ENCODE measurements around the gene FAM181A. TPM values are rescaled to one million over a fixed set of nuclear protein-coding genes. Genes with fewer than 3 reads are reported as not detected.

Gene FAM181A
- total RNA-seq, 2 experiments from 2014 or later = not detected

DNA sequence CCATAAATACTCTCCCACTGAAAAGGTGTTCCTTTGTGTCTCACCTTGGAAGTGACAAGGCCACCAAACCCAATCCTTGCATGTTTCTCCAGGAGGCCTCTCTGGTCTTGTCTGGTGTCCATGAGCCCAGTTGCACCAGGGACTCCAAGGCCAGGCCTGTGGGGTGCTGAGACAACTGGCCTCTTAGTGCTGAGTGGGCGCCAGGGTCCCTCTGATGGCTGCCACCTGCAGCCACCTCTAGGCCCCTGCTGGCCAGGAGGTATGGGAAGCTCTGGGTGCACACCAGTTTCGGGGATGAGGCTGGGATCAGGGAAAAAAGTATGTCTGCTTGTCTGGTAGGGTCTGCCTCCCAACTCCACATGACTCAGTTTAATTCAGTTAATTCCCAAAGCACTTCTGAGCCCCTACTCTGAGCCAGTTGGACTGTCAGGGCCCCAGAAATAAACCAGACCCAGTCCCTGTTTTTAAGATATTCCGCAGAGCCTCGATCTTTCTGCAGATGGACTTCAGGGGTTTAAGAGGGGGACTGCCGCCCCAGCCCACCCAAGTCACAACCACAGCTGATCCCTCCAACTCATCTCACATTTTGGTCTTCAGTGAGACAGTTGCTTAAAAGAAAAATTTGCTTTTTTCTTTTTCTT lies 15.0 kb upstream of the FAM181A start:
- no peaks in the 10 kb centered on the region for H3K27me3 Mint-ChIP-seq
- peaks cover 5% of the 10 kb centered on the region for H3K9me3 Mint-ChIP-seq (ENCODE audit: low read depth)
- no peak overlapping the region for H3K4me3 Mint-ChIP-seq
- DNase-seq (no peak), ATAC-seq (no peak)
- CTCF ChIA-PET = interaction anchor here (2.1 kb wide), 1 partner anchor 28 kb away, joined by 5 read pairs; no protein-coding TSS in a partner anchor
- peaks cover 6% of the 10 kb centered on the region for H3K36me3 Mint-ChIP-seq
- peaks cover 15% of the 10 kb centered on the region for H3K4me1 Mint-ChIP-seq
- no peak overlapping the region for H3K27ac Mint-ChIP-seq

DNA sequence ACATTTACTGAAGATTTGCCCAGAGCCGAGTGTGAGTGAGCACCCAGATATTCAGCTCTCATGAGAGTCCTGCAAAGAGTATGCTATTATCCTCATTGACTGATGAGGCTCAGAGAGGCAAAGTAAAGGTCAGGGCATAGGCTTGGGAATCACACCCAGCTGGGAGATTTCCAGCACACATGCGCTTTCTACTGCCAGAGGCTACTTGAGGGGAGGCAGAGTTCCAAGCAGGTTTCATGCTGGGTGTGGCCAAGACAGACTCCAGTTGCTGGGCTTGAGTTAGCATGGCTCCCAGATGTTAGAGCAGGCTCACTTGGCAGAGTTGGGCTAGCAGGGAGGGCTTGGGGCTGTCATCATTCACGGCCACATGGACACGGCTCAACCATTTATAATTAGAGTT lies 14.4 kb upstream of the FAM181A start:
- Mint-ChIP-seq H3K27ac (no peak overlapping the region), H3K27me3 (no peaks in the 10 kb centered on the region), H3K9me3 (ENCODE audit: low read depth) (peaks cover 5% of the 10 kb centered on the region), H3K4me3 (no peak overlapping the region), H3K36me3 (peaks cover 6% of the 10 kb centered on the region), H3K4me1 (peaks cover 15% of the 10 kb centered on the region)
- ATAC-seq (no peak), DNase-seq (no peak)
- CTCF ChIA-PET = interaction anchor here (1.5 to 2.1 kb wide), 2 partner anchors 27 to 258 kb away, joined by 3 to 5 read pairs; no protein-coding TSS in a partner anchor

DNA sequence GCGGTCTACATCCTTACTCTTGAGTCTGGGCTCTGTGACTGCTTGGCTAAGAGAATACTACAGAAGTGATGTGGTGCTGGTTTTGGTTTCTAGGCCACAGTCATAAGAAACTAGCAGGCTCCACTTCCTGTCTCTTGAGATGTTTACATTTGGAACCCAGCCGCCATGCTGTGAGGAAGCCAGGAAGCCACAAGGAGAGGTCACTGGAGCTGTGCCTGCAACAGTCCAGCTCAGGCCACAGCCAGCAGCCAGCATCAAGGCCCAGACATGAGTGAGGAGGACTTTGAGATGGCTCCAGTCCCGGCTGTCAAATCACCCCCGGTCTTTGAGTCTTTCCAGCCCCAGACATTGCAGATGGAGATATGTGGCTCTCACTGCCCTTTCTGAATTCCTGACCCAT lies 12.9 kb upstream of the FAM181A start:
- CTCF ChIA-PET = interaction anchor here (1.3 to 1.4 kb wide), 2 partner anchors 10 to 25 kb away, joined by 4 to 5 read pairs; no protein-coding TSS in a partner anchor
- H3K4me1 Mint-ChIP-seq = peaks cover 15% of the 10 kb centered on the region
- no peak overlapping the region for H3K4me3 Mint-ChIP-seq
- ATAC-seq (peak; percentile 90), DNase-seq (peak; percentile 78)
- H3K36me3 Mint-ChIP-seq = peaks cover 6% of the 10 kb centered on the region
- peaks cover 5% of the 10 kb centered on the region for H3K9me3 Mint-ChIP-seq (ENCODE audit: low read depth)
- peak overlapping the region; percentile 54 for H3K27ac Mint-ChIP-seq
- H3K27me3 Mint-ChIP-seq = no peaks in the 10 kb centered on the region

DNA sequence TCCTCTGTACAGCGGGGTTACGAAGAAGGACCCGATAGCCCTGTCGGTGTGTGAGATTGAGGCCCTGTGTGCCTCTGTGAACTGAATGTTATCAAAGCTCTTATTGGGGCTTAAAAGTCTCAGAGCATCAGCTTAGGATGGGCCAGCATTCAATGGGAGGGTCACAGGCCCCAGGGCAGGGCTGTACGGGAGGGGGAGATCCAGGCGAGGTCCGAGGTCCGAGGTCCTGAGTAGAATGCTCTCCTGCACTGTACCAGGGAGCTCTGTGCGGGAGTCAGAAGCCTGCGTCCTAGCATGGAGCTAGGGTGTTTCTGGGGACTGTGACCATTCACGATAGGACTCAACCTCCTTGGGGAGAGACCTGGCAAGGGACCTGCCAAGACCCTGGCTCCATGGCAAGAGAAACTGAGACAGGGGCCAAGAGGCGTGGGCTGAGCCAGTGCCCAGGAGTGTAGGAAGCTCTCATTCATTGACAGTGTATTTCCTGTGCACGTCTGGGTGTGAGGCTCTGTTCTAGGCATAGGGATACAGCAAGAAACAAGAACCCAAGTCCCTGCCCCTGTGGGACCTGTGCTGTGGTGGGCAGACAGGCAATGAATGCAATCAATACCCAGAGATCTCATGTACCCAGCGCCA lies 12.0 kb upstream of the FAM181A start:
- Mint-ChIP-seq H3K36me3 (peaks cover 6% of the 10 kb centered on the region), H3K4me3 (no peak overlapping the region), H3K9me3 (ENCODE audit: low read depth) (peaks cover 5% of the 10 kb centered on the region), H3K4me1 (peaks cover 15% of the 10 kb centered on the region), H3K27me3 (peaks cover 3% of the 10 kb centered on the region), H3K27ac (no peak overlapping the region)
- ATAC-seq (no peak), DNase-seq (no peak)
- CTCF ChIA-PET = interaction anchor here (1.3 kb wide), 1 partner anchor 24 kb away, joined by 5 read pairs; no protein-coding TSS in a partner anchor

DNA sequence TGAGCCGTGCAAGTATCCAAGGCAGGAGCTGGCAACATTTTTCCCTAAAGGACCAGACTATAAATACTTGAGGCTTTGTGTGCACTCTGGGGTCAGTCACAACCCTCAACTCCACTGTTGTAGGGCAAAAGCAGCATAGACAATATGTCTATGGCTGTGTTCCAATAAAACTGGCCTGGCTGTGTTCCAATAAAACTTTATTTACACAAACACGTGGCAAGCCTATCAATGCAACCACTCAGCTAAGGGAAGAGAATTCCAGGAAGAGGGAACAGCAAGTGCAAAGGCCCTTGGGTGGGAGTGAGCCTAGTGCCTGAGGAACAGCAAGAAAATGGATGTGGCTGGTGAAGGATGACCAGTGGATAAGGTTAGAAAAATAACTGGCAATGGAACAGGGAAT lies 11.3 kb upstream of the FAM181A start:
- Mint-ChIP-seq H3K36me3 (peaks cover 6% of the 10 kb centered on the region), H3K4me3 (no peak overlapping the region), H3K27me3 (peaks cover 4% of the 10 kb centered on the region), H3K9me3 (ENCODE audit: low read depth) (peaks cover 5% of the 10 kb centered on the region), H3K4me1 (peaks cover 15% of the 10 kb centered on the region), H3K27ac (no peak overlapping the region)
- no peak for ATAC-seq
- CTCF ChIA-PET = interaction anchor here (1.3 kb wide), 1 partner anchor 24 kb away, joined by 5 read pairs; no protein-coding TSS in a partner anchor
- DNase-seq = no peak

DNA sequence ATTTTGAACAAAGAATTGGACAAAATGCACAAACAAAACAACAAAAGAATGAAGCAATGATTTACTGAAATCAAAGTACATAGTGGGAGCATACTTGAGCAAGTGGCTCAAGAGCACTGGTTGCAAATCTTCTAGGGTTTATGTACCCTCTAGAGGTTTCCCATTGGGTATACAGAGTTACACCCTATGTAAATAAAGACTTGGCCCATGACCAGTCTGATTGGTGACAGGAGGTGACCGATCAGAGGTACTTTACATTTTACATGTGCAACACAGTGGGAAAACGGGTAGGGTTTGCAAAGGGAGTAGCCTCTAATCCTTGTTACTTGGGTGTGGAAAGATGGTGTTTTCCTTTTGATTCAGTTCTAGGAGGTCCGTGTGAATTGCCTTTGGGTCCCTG lies 10.6 kb upstream of the FAM181A start:
- H3K4me3 Mint-ChIP-seq = no peak overlapping the region
- peaks cover 5% of the 10 kb centered on the region for H3K9me3 Mint-ChIP-seq (ENCODE audit: low read depth)
- CTCF ChIA-PET = interaction anchor here (0.6 to 4.5 kb wide), 2 partner anchors 23 to 555 kb away, joined by 4 to 20 read pairs; no protein-coding TSS in a partner anchor
- DNase-seq (no peak), ATAC-seq (no peak)
- H3K27me3 Mint-ChIP-seq = peaks cover 4% of the 10 kb centered on the region
- H3K36me3 Mint-ChIP-seq = peaks cover 6% of the 10 kb centered on the region
- no peak overlapping the region for H3K27ac Mint-ChIP-seq
- peaks cover 15% of the 10 kb centered on the region for H3K4me1 Mint-ChIP-seq

DNA sequence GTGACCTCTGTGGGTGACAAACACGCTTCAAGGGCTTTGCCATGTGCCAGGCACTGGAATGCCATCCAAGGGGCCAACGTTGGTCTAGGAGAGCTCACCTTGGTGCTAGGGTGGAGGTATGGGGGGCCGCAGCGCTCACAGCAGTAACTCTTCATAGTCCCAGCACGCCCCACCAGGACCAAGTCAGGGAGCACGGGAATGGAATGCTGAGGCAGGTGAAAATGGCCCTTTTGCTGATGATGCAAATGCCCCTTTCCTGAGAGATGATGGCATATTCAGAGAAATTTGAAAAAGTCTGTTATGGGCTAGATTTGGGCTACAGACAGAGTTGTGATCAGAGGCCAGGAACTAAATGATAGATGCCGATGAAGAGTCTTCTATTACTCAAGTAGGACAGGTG lies 10.0 kb upstream of the FAM181A start:
- H3K27me3 Mint-ChIP-seq = peaks cover 4% of the 10 kb centered on the region
- CTCF ChIA-PET = interaction anchor here (0.6 to 4.5 kb wide), 2 partner anchors 23 to 556 kb away, joined by 4 to 20 read pairs; no protein-coding TSS in a partner anchor

DNA sequence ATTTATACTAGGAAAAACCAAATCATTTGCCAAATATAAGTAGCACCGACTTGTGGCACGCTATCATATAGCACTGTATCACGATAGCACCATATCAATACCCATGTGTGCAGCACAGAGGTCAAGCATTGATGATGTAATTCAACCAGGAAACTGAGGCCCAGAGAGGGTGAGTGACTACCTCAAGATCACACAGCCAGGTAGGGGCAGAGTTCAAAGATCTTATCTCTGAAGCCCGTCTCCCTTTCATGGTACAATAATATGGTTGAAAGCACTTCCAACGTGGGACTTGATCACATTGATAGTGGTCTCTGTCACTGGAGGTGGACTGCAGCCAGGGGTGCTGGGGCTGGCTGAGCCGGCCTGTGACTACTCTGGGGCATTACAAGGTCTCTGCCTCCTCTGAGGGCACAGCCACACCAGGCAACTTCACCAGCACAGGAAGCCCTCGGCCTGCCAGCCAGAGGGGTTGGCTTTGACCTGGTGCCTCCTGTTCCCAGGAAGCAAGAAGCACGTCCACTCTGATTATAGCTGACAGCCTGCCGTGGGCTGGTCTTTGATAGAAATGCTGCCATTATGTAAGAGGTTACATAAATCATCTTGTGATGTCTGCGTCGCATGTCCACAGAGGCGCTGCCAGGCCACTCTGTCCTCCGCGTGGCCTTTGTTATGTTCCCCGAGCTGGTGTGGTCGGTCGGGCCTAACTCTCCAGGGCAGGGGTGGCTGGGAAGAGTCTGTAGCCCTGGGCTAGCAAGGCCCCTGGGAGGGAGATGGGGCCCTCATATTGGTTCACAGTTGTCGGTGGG lies 5.9 kb upstream of the FAM181A start:
- no peak for DNase-seq
- Mint-ChIP-seq H3K27me3 (peaks cover 4% of the 10 kb centered on the region), H3K4me1 (no peaks in the 10 kb centered on the region), H3K36me3 (no peaks in the 10 kb centered on the region), H3K9me3 (ENCODE audit: low read depth) (no peaks in the 10 kb centered on the region), H3K4me3 (no peak overlapping the region), H3K27ac (no peak overlapping the region)
- ATAC-seq = no peak
- CTCF ChIA-PET = no interaction called here

More for the DNA sequence above, 10.0 kb upstream of the FAM181A start:
- Mint-ChIP-seq H3K9me3 (ENCODE audit: low read depth) (peaks cover 5% of the 10 kb centered on the region), H3K4me3 (no peak overlapping the region), H3K4me1 (peaks cover 15% of the 10 kb centered on the region), H3K27ac (no peak overlapping the region), H3K36me3 (peaks cover 6% of the 10 kb centered on the region)
- ATAC-seq (no peak), DNase-seq (no peak)

DNA sequence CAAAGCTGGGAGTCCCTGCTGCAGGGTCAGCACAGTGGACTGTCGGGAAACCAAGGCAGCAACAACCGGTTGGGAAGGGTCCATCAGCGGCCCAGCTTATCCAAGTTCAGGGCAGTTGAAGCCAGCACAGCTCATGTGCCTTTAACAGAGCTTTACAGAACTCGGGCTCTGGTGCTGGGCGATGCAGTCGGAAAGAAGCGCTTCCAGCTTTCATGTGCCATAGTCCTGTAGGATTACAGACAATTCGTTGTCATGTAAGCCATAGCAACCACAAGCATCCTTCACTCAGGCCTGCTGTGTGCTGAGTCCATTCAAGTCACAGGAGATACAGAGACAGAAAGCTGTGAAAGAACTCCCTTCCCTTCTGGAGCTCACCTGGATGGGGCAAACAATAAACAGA lies 3.5 kb upstream of the FAM181A start:
- Mint-ChIP-seq H3K4me1 (no peaks in the 10 kb centered on the region), H3K9me3 (ENCODE audit: low read depth) (no peaks in the 10 kb centered on the region), H3K4me3 (no peak overlapping the region), H3K36me3 (no peaks in the 10 kb centered on the region), H3K27me3 (peaks cover 4% of the 10 kb centered on the region), H3K27ac (no peak overlapping the region)
- CTCF ChIA-PET = interaction anchor here (0.6 to 2.0 kb wide), 4 partner anchors 10 to 342 kb away, joined by 3 to 12 read pairs (median 4); no protein-coding TSS in a partner anchor
- ATAC-seq (no peak), DNase-seq (no peak)

DNA sequence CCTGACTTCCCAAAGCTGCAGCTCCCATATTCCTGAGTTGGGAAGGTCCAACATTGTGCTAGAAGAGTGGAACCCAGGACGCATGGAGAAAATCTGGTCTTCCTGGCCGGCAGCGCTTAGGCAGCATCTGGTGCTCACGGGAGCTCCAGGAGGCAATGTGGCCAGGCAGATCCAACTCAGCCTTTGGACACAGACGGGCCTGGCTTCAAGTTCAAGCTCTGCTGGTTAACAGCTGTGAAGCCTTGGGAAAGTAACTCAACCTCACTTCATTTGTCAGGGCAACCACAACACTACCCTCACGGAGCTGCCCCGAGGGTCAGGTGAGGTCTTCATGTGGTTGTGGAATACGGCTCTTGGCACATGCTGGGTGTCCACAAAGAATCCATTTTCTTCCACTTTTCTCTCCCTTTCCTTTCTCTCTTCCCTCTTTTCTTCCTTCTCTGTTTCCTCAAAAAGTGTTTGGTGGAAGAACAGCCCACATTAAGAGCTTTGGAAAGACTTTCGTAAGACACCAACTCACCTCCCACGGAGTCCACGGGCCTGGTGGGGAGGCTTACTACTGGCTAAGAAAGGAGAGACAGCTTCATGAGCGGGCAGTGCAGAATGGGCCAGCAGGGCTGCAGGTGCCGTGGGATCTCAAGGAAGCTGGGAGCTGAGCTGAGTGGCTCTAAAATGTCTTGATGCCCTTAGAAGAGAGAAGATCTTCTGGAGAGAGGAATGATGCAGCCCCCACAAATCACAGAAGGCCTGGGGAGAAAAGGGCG lies 2.4 kb upstream of the FAM181A start:
- no peak overlapping the region for H3K27ac Mint-ChIP-seq
- H3K36me3 Mint-ChIP-seq = no peaks in the 10 kb centered on the region
- peaks cover 2% of the 10 kb centered on the region for H3K27me3 Mint-ChIP-seq
- no peak for DNase-seq
- no peak overlapping the region for H3K4me3 Mint-ChIP-seq
- CTCF ChIA-PET = interaction anchor here (0.7 to 2.0 kb wide), 3 partner anchors 12 to 46 kb away, joined by 3 to 12 read pairs (median 3); no protein-coding TSS in a partner anchor
- no peak for ATAC-seq
- H3K4me1 Mint-ChIP-seq = no peaks in the 10 kb centered on the region
- no peaks in the 10 kb centered on the region for H3K9me3 Mint-ChIP-seq (ENCODE audit: low read depth)

DNA sequence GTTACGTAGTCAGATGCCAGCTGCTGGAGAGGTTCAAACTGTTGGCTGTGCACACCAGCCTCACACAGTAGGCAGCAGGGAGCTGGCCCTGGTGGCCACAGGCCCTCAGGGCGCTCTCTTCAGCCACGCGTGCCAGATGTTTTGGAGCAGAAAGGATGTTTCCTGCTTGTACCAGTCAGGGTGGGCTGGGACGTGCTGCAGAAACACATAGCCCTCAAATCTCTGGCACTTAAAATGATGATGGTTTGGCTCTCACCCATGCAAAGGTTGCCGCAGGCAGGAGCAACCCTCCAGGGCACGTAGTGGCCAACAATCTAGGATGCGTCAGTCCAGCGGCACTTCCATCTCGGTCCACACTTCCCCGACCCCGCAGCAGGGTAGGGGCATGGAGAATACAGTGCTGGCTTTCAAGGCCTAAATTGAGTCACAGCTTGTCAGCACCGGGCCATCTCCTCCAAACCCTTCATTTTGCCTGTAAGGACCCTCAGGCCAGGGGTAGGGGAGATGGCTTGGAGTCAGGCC lies 1.7 kb upstream of the FAM181A start:
- H3K27me3 Mint-ChIP-seq = no peaks in the 10 kb centered on the region

DNA sequence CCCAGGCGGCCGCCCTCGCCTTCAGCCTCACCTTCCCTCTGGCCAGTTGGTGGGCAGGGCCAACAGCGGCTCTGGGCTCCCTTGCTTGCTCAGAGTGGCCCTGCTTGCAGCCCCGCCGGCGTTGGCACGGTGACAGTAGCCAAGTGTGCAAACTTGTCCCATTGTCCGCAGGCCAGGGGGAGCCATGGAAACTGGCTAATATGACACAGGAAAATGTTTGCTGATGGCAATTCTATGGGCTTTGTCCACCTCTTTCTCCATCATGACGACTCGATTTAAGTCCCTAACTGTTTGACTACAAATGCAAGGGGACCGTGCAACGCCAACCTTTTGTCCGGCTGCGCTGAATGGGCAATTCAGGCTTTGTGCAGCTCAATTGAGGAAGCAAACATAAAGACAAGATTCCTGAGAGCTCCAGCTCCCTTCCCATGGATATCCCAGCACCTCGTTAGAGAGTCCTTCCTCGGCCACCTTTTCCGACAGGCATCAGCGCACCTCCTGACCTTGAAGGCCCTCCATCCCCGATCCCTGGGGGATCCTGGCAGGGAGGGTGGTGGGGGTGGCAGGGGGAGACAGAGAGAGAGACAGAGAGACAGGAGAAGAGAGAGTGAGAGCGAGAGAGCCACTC lies 785 bp upstream of the FAM181A start:
- Mint-ChIP-seq H3K4me1 (no peaks in the 10 kb centered on the region), H3K4me3 (no peak overlapping the region), H3K9me3 (ENCODE audit: low read depth) (no peaks in the 10 kb centered on the region), H3K27me3 (no peaks in the 10 kb centered on the region), H3K27ac (no peak overlapping the region), H3K36me3 (peaks cover 2% of the 10 kb centered on the region)
- CTCF ChIA-PET = interaction anchor here (1.7 kb wide), 1 partner anchor 210 kb away, joined by 3 read pairs; no protein-coding TSS in a partner anchor
- ATAC-seq (no peak), DNase-seq (no peak)

More for the DNA sequence above, 1.7 kb upstream of the FAM181A start:
- CTCF ChIA-PET = interaction anchor here (0.7 to 2.0 kb wide), 3 partner anchors 11 to 45 kb away, joined by 3 to 12 read pairs (median 3); no protein-coding TSS in a partner anchor
- Mint-ChIP-seq H3K36me3 (no peaks in the 10 kb centered on the region), H3K4me3 (no peak overlapping the region), H3K27ac (no peak overlapping the region), H3K4me1 (no peaks in the 10 kb centered on the region), H3K9me3 (ENCODE audit: low read depth) (no peaks in the 10 kb centered on the region)
- ATAC-seq = no peak
- DNase-seq = no peak

Data from activated CD8-positive, alpha-beta memory T cell treated with anti-CD3 and anti-CD28 coated beads, Interleukin-2, amount 10 ng/mL, durations not matched to agents 7 days and 5 days (primary cell).